NOMO-1 (cell line): ENCODE results near the gene RHPN2.
"Not testable (repeated sequence)": the region's sequence is repeated elsewhere in the genome, so short reads cannot be mapped to it uniquely, and the experiment has no call there.

Experiments
- DNase-seq, 2 experiments: peaks; one replicate each; lab custom pipeline; 2025; ENCODE audit not compliant: unreplicated experiment in 2 of 2; lab: John Stamatoyannopoulos, UW

RHPN2 gene

GRCh38 chr19:32979807-32980206 is 84.9 kb downstream of the RHPN2 start:
- DNase-seq: not testable (repeated sequence)

GRCh38 chr19:32977813-32978212 is 86.9 kb downstream of the RHPN2 start:
- not testable (repeated sequence) for DNase-seq

- DNase-seq: no peak
These were observed 87.4 kb downstream of the RHPN2 start for GRCh38 chr19:32977280-32977679.

GRCh38 chr19:32976223-32976805 is 88.4 kb downstream of the RHPN2 start:
- peak; percentile 39 for DNase-seq

GRCh38 chr19:32971715-32972540 is 92.8 kb downstream of the RHPN2 start, which contains the start of the genes CEP89 and FAAP24:
CEP89 (minus strand) TSS chr19:32971958; CDS start chr19:32971874, 84 bp downstream.
FAAP24 (plus strand) TSS chr19:32972242; CDS start chr19:32973197, 955 bp downstream.
- DNase-seq: peak; percentile 95 to 97

- DNase-seq: no peak
These were observed 93.6 kb downstream of the RHPN2 start for GRCh38 chr19:32971012-32971595.

GRCh38 chr19:32969549-32969948 is 95.1 kb downstream of the RHPN2 start:
- no peak for DNase-seq

GRCh38 chr19:32966750-32967149 is 97.9 kb downstream of the RHPN2 start:
- no peak for DNase-seq

GRCh38 chr19:32945260-32945659 is 119.4 kb downstream of the RHPN2 start:
- DNase-seq: no peak

- not testable (repeated sequence) for DNase-seq
These were observed 123.4 kb downstream of the RHPN2 start for GRCh38 chr19:32941273-32941672.

- DNase-seq: no peak
These were observed 128.6 kb downstream of the RHPN2 start for GRCh38 chr19:32936065-32936464.

- DNase-seq: no peak
These were observed 129.1 kb downstream of the RHPN2 start for GRCh38 chr19:32935629-32936028.

- no peak for DNase-seq
These were observed 131.1 kb downstream of the RHPN2 start for GRCh38 chr19:32933571-32933970.

- DNase-seq: no peak
These were observed 134.1 kb downstream of the RHPN2 start for GRCh38 chr19:32930567-32930966.

- no peak for DNase-seq
These were observed 135.9 kb downstream of the RHPN2 start for GRCh38 chr19:32928806-32929205.
